Mesenchymal stem cell (in vitro differentiated cells and primary cell): ENCODE measurements around the gene GRM5.
"Not testable (repeated sequence)": the region's sequence is repeated elsewhere in the genome, so short reads cannot be mapped to it uniquely, and the experiment has no call there.

ENCODE experiments used
- DNase-seq: peaks from one replicate; pipeline ENCODE4 v3.0.0-alpha.2; 2013
- H2AFZ ChIP-seq: one replicate; pipeline ENCODE4 v1.6.1; 2013; ENCODE audit warnings: low read depth, mild to moderate bottlenecking, control low read depth, inconsistent platforms, low read length, moderate library complexity
- H2AK5ac ChIP-seq: 2 replicates; pipeline ENCODE4 v1.6.1; 2013; ENCODE audit warnings: low read length, moderate library complexity, mild to moderate bottlenecking, inconsistent platforms; ENCODE audit not compliant: severe bottlenecking
- H2BK120ac ChIP-seq: one replicate; pipeline ENCODE4 v1.6.1; 2013; ENCODE audit warnings: low read depth, mild to moderate bottlenecking, inconsistent platforms, low read length, moderate library complexity
- H2BK12ac ChIP-seq, 2 experiments: one replicate each; pipeline ENCODE4 v1.6.1; 2013; ENCODE audit warnings: inconsistent platforms in 2 of 2, low read length in 2 of 2, mild to moderate bottlenecking in 2 of 2, moderate library complexity in 2 of 2, control low read depth in 1 of 2
- H2BK15ac ChIP-seq: one replicate; pipeline ENCODE4 v1.6.1; 2013; ENCODE audit warnings: mild to moderate bottlenecking, low read depth, inconsistent platforms; ENCODE audit not compliant: poor library complexity, severe bottlenecking
- H2BK5ac ChIP-seq: 2 replicates; pipeline ENCODE4 v1.6.1; 2013; ENCODE audit warnings: low read depth, mild to moderate bottlenecking, low read length, control low read depth, inconsistent platforms; ENCODE audit not compliant: poor library complexity, severe bottlenecking
- H3K14ac ChIP-seq, 2 experiments: one replicate each; pipeline ENCODE4 v1.6.1; 2013; ENCODE audit warnings: inconsistent platforms in 2 of 2, low read length in 2 of 2, control low read depth in 1 of 2, mild to moderate bottlenecking in 1 of 2, moderate library complexity in 1 of 2
- H3K18ac ChIP-seq, 2 experiments: one replicate each; pipeline ENCODE4 v1.6.1; 2013; ENCODE audit warnings: inconsistent platforms in 2 of 2, low read length in 2 of 2, control low read depth in 1 of 2, low read depth in 1 of 2, mild to moderate bottlenecking in 1 of 2
- H3K23ac ChIP-seq, 2 experiments: one replicate each; pipeline ENCODE4 v1.6.1; 2013; ENCODE audit warnings: inconsistent platforms in 2 of 2, low read length in 2 of 2, mild to moderate bottlenecking in 2 of 2, moderate library complexity in 2 of 2, control low read depth in 1 of 2
- H3K27ac ChIP-seq: 2 replicates; pipeline ENCODE4 v1.5.1; 2013; ENCODE audit warnings: mild to moderate bottlenecking, moderate library complexity, low read length, control low read depth, inconsistent platforms; ENCODE audit not compliant: poor library complexity, severe bottlenecking
- H3K27me3 ChIP-seq, 2 experiments: 2 replicates each; pipeline versions ENCODE4 v1.6.1 to v1.7.0; 2013; ENCODE audit warnings: low read length in 2 of 2, mild to moderate bottlenecking in 2 of 2, moderate library complexity in 2 of 2, control low read depth in 1 of 2, inconsistent platforms in 1 of 2; ENCODE audit not compliant: control insufficient read depth in 1 of 2, insufficient read depth in 1 of 2
- H3K36me3 ChIP-seq, 2 experiments: 2 replicates each; pipeline versions ENCODE4 v1.6.1 to v1.7.0; 2013; ENCODE audit warnings: low read length in 2 of 2, control low read depth in 1 of 2, inconsistent platforms in 1 of 2, low read depth in 1 of 2, mild to moderate bottlenecking in 1 of 2; ENCODE audit not compliant: insufficient read depth in 2 of 2, control insufficient read depth in 1 of 2
- H3K4ac ChIP-seq, 2 experiments: one replicate each; pipeline ENCODE4 v1.6.1; 2013; ENCODE audit warnings: inconsistent platforms in 2 of 2, low read length in 2 of 2, mild to moderate bottlenecking in 2 of 2, moderate library complexity in 2 of 2, control low read depth in 1 of 2, low read depth in 1 of 2
- H3K4me1 ChIP-seq: 2 replicates; pipeline ENCODE4 v1.6.1; 2013; ENCODE audit warnings: low read depth, low read length, control low read depth; ENCODE audit not compliant: control insufficient read depth, insufficient read depth
- H3K4me2 ChIP-seq: 2 replicates; pipeline ENCODE4 v1.6.1; 2013; ENCODE audit warnings: low read length, mild to moderate bottlenecking, inconsistent platforms; ENCODE audit not compliant: poor library complexity, severe bottlenecking
- H3K4me3 ChIP-seq, 2 experiments: 2 replicates each; pipeline versions ENCODE4 v1.5.1 to v1.7.0; 2013; ENCODE audit warnings: low read length in 2 of 2, mild to moderate bottlenecking in 2 of 2, control low read depth in 1 of 2, low read depth in 1 of 2; ENCODE audit not compliant: insufficient read depth in 1 of 2
- H3K79me1 ChIP-seq: replicated peaks from 2 replicates; pipeline ENCODE4 v1.6.1; 2013; ENCODE audit warnings: mild to moderate bottlenecking, control low read depth, low read length, inconsistent platforms; ENCODE audit not compliant: poor library complexity, severe bottlenecking
- H3K9ac ChIP-seq: 2 replicates; pipeline ENCODE4 v1.7.0; 2013; ENCODE audit warnings: mild to moderate bottlenecking, low read length, moderate library complexity
- H3K9me3 ChIP-seq: 2 replicates; pipeline ENCODE4 v1.7.0; 2013; ENCODE audit warnings: mild to moderate bottlenecking, low read length; ENCODE audit not compliant: control insufficient read depth
- H4K8ac ChIP-seq: one replicate; pipeline ENCODE4 v1.6.1; 2013; ENCODE audit warnings: inconsistent platforms, mild to moderate bottlenecking, low read length, moderate library complexity
- H4K91ac ChIP-seq: one replicate; pipeline ENCODE4 v1.6.1; 2013; ENCODE audit warnings: mild to moderate bottlenecking, low read length, inconsistent platforms
- WGBS: methylation state at CpG from one replicate; pipeline ENCODE4 v1.1.7; 2013; ENCODE audit warnings: mixed read lengths; 5-methylcytosine and 5-hydroxymethylcytosine counted together

GRM5 gene

GRCh38 chr11:89062771-89063298 is 2.9 kb downstream of the GRM5 start:
- H4K91ac ChIP-seq, H3K23ac ChIP-seq, H3K14ac ChIP-seq, H2BK5ac ChIP-seq, H3K9me3 ChIP-seq, DNase-seq, H2BK12ac ChIP-seq, H3K9ac ChIP-seq, H3K4ac ChIP-seq, H2BK120ac ChIP-seq, H2BK15ac ChIP-seq, H3K79me1 ChIP-seq, H3K4me1 ChIP-seq, H3K4me2 ChIP-seq, H2AK5ac ChIP-seq, H3K27ac ChIP-seq, H3K18ac ChIP-seq, H3K4me3 ChIP-seq, H4K8ac ChIP-seq, H3K36me3 ChIP-seq, H2AFZ ChIP-seq: not testable (repeated sequence)
- H3K27me3 ChIP-seq: peaks cover 24 to 43% of the 10 kb centered on the region in 2 experiments
- 6% methylated on average over 18 of the region's 25 CpGs for WGBS

GRCh38 chr11:89061839-89062238 is 3.9 kb downstream of the GRM5 start:
- not testable (repeated sequence) for H2AK5ac ChIP-seq, H4K91ac ChIP-seq, H3K9ac ChIP-seq, H2BK120ac ChIP-seq, H3K18ac ChIP-seq, H2AFZ ChIP-seq, H3K79me1 ChIP-seq, H3K23ac ChIP-seq, H3K4me3 ChIP-seq, H3K27ac ChIP-seq, H3K4me1 ChIP-seq, H3K36me3 ChIP-seq, H3K4me2 ChIP-seq, H3K4ac ChIP-seq, H4K8ac ChIP-seq, H2BK5ac ChIP-seq, H2BK15ac ChIP-seq, H2BK12ac ChIP-seq, H3K9me3 ChIP-seq, H3K14ac ChIP-seq
- WGBS: 78% methylated on average over 2 of the region's 5 CpGs
- DNase-seq: peak; percentile 3
- H3K27me3 ChIP-seq: peaks cover 24 to 43% of the 10 kb centered on the region in 2 experiments

- H3K4me3 ChIP-seq, H3K23ac ChIP-seq, H3K79me1 ChIP-seq, H3K18ac ChIP-seq, H2BK15ac ChIP-seq, H4K91ac ChIP-seq, H2AFZ ChIP-seq, DNase-seq, H2BK120ac ChIP-seq, H3K27ac ChIP-seq, H3K9me3 ChIP-seq, H3K27me3 ChIP-seq, H3K9ac ChIP-seq, H3K36me3 ChIP-seq, H2BK5ac ChIP-seq, H2BK12ac ChIP-seq, H2AK5ac ChIP-seq, H3K4me2 ChIP-seq, H3K4ac ChIP-seq, H3K14ac ChIP-seq, H3K4me1 ChIP-seq, H4K8ac ChIP-seq: not testable (repeated sequence)
- WGBS: no CpG with 5 or more reads among the region's 1 CpG
Observed at GRCh38 chr11:89057406-89057805, 8.4 kb downstream of the GRM5 start.

- WGBS: 65% methylated on average over 1 of the region's 4 CpGs
Observed at GRCh38 chr11:89052220-89052619, 13.6 kb downstream of the GRM5 start.

More at GRCh38 chr11:89052220-89052619, 13.6 kb downstream of the GRM5 start:
- no peak overlapping the region for H2BK5ac ChIP-seq
- no peak overlapping the region for H2BK15ac ChIP-seq
- H4K91ac ChIP-seq: no peak overlapping the region
- H3K79me1 ChIP-seq: no peaks in the 10 kb centered on the region
- H3K14ac ChIP-seq: no peak overlapping the region
- H3K4me2 ChIP-seq: no peak overlapping the region
- H3K4me3 ChIP-seq: no peak overlapping the region
- no peaks in the 10 kb centered on the region for H3K4me1 ChIP-seq
- no peaks in the 10 kb centered on the region for H3K9me3 ChIP-seq
- no peak overlapping the region for H2BK12ac ChIP-seq
- H3K36me3 ChIP-seq: no peaks in the 10 kb centered on the region
- DNase-seq: no peak
- H3K9ac ChIP-seq: no peak overlapping the region
- no peak overlapping the region for H3K4ac ChIP-seq
- H3K27ac ChIP-seq: no peak overlapping the region
- no peak overlapping the region for H4K8ac ChIP-seq
- no peak overlapping the region for H3K18ac ChIP-seq
- H2AK5ac ChIP-seq: no peak overlapping the region
- H3K23ac ChIP-seq: no peak overlapping the region
- H3K27me3 ChIP-seq: no peaks in the 10 kb centered on the region
- no peak overlapping the region for H2AFZ ChIP-seq
- no peak overlapping the region for H2BK120ac ChIP-seq
